ENCODE measurements around the gene GORASP1. TPM values are rescaled to one million over a fixed set of nuclear protein-coding genes. Genes with fewer than 3 reads are reported as not detected.

Gene GORASP1
- total and polyA plus RNA-seq, 2 of the 13 experiments (the other 11 are each of a cell fraction or from before 2014, with no cell fraction given) = 36.4 to 39.8 TPM

DNA sequence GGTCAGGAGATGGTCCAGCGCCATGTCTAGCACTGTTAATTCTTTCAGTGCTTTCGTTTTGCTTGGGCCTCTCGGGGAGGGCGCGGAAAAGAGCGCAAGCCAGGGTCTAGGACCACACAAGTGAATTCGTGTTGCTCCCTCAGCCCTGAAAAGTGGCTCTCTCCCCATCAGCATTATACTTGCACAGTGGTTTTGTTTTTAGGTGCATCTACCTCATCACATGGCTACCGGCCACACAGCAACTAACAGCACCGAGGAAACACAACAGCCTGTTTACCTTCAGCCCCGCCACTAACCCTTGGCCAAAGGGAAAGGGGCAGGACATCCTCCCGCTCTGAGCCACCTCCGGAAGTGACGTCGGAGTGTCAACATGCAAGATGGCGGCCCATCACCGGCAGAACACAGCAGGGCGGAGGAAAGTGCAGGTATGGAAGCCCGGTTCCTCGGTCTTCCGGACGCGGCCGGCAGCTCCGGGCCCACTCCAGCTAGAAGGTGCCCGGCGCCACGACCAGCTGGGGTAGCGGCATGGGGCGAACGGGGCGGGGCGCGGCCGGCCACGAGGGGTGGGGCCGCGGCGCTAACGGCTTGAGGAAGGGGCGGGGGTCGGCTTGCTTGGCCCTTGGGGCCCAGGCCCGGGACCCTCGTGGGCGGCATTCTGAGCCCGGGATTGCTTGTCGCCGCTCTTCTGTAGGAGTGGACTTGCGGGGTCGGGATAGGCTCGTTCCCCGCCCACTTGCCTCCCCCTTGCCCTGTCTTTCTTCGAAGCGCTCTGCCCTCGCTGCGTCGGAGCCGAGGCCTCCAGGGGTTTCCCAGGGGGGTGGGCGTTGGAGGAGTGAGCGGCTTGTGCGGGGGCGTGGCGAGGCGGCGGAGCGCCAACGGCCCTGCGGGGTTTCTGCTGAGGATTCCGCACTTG lies 55.5 kb downstream of the GORASP1 start, which contains the start of the genes SCN11A and WDR48 (continued):
- peak; percentile 76 for TF ChIP-seq ARNT2 (CRISPR knock-in tag; IDR thresholded peaks at IDR 0.05; ENCODE audit: low read depth)
- no peak for TF ChIP-seq ZNF20 (CRISPR knock-in tag; IDR thresholded peaks at IDR 0.05)
- TF ChIP-seq ZNF10 (CRISPR knock-in tag; IDR thresholded peaks at IDR 0.05; ENCODE audit: borderline replicate concordance, low read depth) = no peak
- TF ChIP-seq, protein P1, sequence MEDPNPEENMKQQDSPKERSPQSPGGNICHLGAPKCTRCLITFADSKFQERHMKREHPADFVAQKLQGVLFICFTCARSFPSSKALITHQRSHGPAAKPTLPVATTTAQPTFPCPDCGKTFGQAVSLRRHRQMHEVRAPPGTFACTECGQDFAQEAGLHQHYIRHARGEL (CRISPR knock-in tag; IDR thresholded peaks at IDR 0.05) = no peak
- TF ChIP-seq ZNF382 (CRISPR knock-in tag; IDR thresholded peaks at IDR 0.05; ENCODE audit: borderline replicate concordance) = no peak
- no peak for TF ChIP-seq ZNF235 (CRISPR knock-in tag; IDR thresholded peaks at IDR 0.05; ENCODE audit: borderline replicate concordance)
- no peak for TF ChIP-seq ZNF207 (IDR thresholded peaks at IDR 0.05; ENCODE audit: borderline replicate concordance)
- no peak for TF ChIP-seq GTF3A (CRISPR knock-in tag; conservative IDR thresholded peaks at IDR 0.05)
- TF ChIP-seq ONECUT2 (CRISPR knock-in tag; IDR thresholded peaks at IDR 0.05) = no peak
- no peak for TF ChIP-seq ZNF30 (CRISPR knock-in tag; IDR thresholded peaks at IDR 0.05)
- no peak for TF ChIP-seq MTA3 (CRISPR knock-in tag; IDR thresholded peaks at IDR 0.05)
- TF ChIP-seq, protein P2, sequence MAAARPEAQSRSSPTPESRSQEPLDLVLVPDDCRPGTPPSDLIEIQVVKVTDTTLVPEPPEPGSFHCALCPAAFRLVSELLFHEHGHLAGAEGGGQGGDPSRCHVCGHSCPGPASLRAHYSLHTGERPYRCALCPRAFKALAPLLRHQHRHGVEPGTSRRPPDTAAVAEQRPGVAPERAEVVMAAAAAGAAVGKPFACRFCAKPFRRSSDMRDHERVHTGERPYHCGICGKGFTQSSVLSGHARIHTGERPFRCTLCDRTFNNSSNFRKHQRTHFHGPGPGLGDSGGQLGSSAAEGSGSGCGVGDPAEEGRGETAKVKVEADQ (CRISPR knock-in tag; IDR thresholded peaks at IDR 0.05; ENCODE audit: borderline replicate concordance) = 0 out of 2 replicates have a peak, but pooled peaks have one; percentile 79
- TF ChIP-seq, protein P3, sequence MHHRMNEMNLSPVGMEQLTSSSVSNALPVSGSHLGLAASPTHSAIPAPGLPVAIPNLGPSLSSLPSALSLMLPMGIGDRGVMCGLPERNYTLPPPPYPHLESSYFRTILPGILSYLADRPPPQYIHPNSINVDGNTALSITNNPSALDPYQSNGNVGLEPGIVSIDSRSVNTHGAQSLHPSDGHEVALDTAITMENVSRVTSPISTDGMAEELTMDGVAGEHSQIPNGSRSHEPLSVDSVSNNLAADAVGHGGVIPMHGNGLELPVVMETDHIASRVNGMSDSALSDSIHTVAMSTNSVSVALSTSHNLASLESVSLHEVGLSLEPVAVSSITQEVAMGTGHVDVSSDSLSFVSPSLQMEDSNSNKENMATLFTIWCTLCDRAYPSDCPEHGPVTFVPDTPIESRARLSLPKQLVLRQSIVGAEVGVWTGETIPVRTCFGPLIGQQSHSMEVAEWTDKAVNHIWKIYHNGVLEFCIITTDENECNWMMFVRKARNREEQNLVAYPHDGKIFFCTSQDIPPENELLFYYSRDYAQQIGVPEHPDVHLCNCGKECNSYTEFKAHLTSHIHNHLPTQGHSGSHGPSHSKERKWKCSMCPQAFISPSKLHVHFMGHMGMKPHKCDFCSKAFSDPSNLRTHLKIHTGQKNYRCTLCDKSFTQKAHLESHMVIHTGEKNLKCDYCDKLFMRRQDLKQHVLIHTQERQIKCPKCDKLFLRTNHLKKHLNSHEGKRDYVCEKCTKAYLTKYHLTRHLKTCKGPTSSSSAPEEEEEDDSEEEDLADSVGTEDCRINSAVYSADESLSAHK (CRISPR knock-in tag; IDR thresholded peaks at IDR 0.05; ENCODE audit: borderline replicate concordance) = no peak
- TF ChIP-seq, protein P4, sequence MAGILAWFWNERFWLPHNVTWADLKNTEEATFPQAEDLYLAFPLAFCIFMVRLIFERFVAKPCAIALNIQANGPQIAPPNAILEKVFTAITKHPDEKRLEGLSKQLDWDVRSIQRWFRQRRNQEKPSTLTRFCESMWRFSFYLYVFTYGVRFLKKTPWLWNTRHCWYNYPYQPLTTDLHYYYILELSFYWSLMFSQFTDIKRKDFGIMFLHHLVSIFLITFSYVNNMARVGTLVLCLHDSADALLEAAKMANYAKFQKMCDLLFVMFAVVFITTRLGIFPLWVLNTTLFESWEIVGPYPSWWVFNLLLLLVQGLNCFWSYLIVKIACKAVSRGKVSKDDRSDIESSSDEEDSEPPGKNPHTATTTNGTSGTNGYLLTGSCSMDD (CRISPR knock-in tag; IDR thresholded peaks at IDR 0.05) = no peak
- peak; percentile 59; the same call in 1 of the 2 replicates for TF ChIP-seq ZFP1 (CRISPR knock-in tag; IDR thresholded peaks at IDR 0.05)
- no peak for TF ChIP-seq ZNF432 (CRISPR knock-in tag; IDR thresholded peaks at IDR 0.05; ENCODE audit: borderline replicate concordance)
- TF ChIP-seq, protein P5, sequence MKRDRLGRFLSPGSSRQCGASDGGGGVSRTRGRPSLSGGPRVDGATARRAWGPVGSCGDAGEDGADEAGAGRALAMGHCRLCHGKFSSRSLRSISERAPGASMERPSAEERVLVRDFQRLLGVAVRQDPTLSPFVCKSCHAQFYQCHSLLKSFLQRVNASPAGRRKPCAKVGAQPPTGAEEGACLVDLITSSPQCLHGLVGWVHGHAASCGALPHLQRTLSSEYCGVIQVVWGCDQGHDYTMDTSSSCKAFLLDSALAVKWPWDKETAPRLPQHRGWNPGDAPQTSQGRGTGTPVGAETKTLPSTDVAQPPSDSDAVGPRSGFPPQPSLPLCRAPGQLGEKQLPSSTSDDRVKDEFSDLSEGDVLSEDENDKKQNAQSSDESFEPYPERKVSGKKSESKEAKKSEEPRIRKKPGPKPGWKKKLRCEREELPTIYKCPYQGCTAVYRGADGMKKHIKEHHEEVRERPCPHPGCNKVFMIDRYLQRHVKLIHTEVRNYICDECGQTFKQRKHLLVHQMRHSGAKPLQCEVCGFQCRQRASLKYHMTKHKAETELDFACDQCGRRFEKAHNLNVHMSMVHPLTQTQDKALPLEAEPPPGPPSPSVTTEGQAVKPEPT (CRISPR knock-in tag; IDR thresholded peaks at IDR 0.05; ENCODE audit: low read depth) = peak; percentile 23; the same call in 1 of the 2 replicates
- TF ChIP-seq POGK (CRISPR knock-in tag; conservative IDR thresholded peaks at IDR 0.05) = peak; percentile 79; the same call in 1 of the 2 replicates
- peak; percentile 97 for TF ChIP-seq ZFX (CRISPR knock-in tag; IDR thresholded peaks at IDR 0.05; ENCODE audit: low read depth)
- TF ChIP-seq ZBTB3 (CRISPR knock-in tag; IDR thresholded peaks at IDR 0.05; ENCODE audit: borderline replicate concordance, low read depth) = no peak
